SK-N-SH treated with all-trans-retinoic acid at 6 μM for 48 hours (cell line): ENCODE data around the gene SPRR5.

ENCODE experiments used
- ARNTL ChIP-seq: fragments of 450-650 bp; formaldehyde crosslinking; IDR thresholded peaks from 2 replicates; pipeline ENCODE4 v1.5.0; 2020; ENCODE audit warnings: low read depth, mild to moderate bottlenecking, moderate library complexity, borderline replicate concordance
- BACH2 ChIP-seq: fragments of 250-450 bp; sonication (Bioruptor Pico); IDR thresholded peaks from 2 replicates; pipeline ENCODE4 v1.9.0; 2021; ENCODE audit warnings: mild to moderate bottlenecking, borderline replicate concordance
- GLIS3 ChIP-seq: fragments of 250-450 bp; sonication (Bioruptor Pico); IDR thresholded peaks from 2 replicates; pipeline ENCODE4 v1.5.0; 2020; ENCODE audit warnings: mild to moderate bottlenecking, moderate library complexity
- PATZ1 ChIP-seq: fragments of 250-450 bp; sonication (Bioruptor Pico); IDR thresholded peaks from 2 replicates; pipeline ENCODE4 v1.8.0; 2020; ENCODE audit warnings: mild to moderate bottlenecking, moderate library complexity, borderline replicate concordance
- ZFP3 ChIP-seq: fragments of 250-450 bp; sonication (Bioruptor Pico); IDR thresholded peaks from 2 replicates; pipeline ENCODE4 v1.5.0; 2020; ENCODE audit warnings: mild to moderate bottlenecking, moderate library complexity
- ZFP30 ChIP-seq: fragments of 450-650 bp; formaldehyde crosslinking; IDR thresholded peaks from 2 replicates; pipeline ENCODE4 v1.5.0; 2022; ENCODE audit warnings: mild to moderate bottlenecking, moderate library complexity
- TF ChIP-seq, protein P1 (sequence below): fragments of 250-450 bp; sonication (Bioruptor Pico); IDR thresholded peaks from 2 replicates; pipeline ENCODE4 v1.8.0; 2021; ENCODE audit warnings: low read depth, mild to moderate bottlenecking, moderate library complexity, borderline replicate concordance

DNA sequence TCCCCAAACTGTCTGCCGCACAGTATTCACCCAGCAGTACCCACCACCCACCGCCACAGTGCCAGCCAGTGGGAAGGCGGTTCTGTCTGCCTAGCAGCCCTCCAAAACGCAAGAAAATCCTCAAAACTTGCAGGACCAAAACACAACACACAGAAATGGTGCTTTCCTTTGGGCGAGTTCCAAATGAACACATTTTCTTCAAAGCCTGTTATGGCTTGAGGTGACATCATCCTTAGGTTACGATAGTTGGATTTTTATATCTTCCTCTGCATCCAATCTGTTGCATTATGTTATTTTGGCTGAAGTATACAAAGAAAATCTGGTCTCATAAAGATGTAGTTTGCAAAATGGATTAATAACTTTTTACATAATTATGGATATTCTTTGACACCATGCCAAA, 46.2 kb downstream of the SPRR5 start:
- no peak for TF ChIP-seq ARNTL (CRISPR knock-in tag)
- TF ChIP-seq PATZ1, result no peak
- TF ChIP-seq, protein P1, sequence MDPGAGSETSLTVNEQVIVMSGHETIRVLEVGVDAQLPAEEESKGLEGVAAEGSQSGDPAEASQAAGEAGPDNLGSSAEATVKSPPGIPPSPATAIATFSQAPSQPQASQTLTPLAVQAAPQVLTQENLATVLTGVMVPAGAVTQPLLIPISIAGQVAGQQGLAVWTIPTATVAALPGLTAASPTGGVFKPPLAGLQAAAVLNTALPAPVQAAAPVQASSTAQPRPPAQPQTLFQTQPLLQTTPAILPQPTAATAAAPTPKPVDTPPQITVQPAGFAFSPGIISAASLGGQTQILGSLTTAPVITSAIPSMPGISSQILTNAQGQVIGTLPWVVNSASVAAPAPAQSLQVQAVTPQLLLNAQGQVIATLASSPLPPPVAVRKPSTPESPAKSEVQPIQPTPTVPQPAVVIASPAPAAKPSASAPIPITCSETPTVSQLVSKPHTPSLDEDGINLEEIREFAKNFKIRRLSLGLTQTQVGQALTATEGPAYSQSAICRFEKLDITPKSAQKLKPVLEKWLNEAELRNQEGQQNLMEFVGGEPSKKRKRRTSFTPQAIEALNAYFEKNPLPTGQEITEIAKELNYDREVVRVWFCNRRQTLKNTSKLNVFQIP (CRISPR knock-in tag), result no peak
- no peak for TF ChIP-seq ZFP30
- TF ChIP-seq GLIS3 (CRISPR knock-in tag), result no peak
- no peak for TF ChIP-seq ZFP3
- no peak for TF ChIP-seq BACH2 (CRISPR knock-in tag)
